Esophagus muscularis mucosa (tissue), 4 donors: ENCODE data around the gene MEF2C.

ENCODE experiments used
- CTCF ChIP-seq, 3 experiments: fragments of 200-600 bp in 2 of 3; fragments of 450-650 bp in 1 of 3; sonication (generic) in 2 of 3; IDR thresholded peaks; one replicate each; pipeline ENCODE4 v1.5.1; 2017 to 2019; ENCODE audit warnings: antibody characterized with exemption in 3 of 3, mild to moderate bottlenecking in 2 of 3, moderate library complexity in 1 of 3
- EP300 ChIP-seq: sonication (generic); formaldehyde crosslinking; IDR thresholded peaks from one replicate; pipeline ENCODE4 v1.6.1; 2017; ENCODE audit warnings: antibody characterized with exemption
- POLR2AphosphoS5 ChIP-seq, 2 donors: sonication (generic); formaldehyde crosslinking; IDR thresholded peaks; one replicate each; pipeline ENCODE4 v1.6.1; 2017; ENCODE audit warnings: antibody characterized with exemption in 2 of 2

GRCh38 chr5:88827997-88828396, 55.0 kb downstream of the MEF2C start:
- TF ChIP-seq CTCF (IDR thresholded peaks at IDR 0.05) (no peak), POLR2AphosphoS5 (IDR thresholded peaks at IDR 0.05) (no peak), EP300 (no peak)
